BE2C (cell line): ENCODE measurements around the gene IQSEC1.

Experiments used
- DNase-seq: peaks from one replicate; pipeline ENCODE4 v3.0.0-alpha.2; 2020
- H3K27me3 ChIP-seq: fragments of 250-450 bp; sonication (Bioruptor Pico); 2 replicates; pipeline ENCODE4 v1.5.1; 2020; ENCODE audit warnings: mild to moderate bottlenecking
- H3K36me3 ChIP-seq: fragments of 250-450 bp; sonication (Bioruptor Pico); 2 replicates; pipeline ENCODE4 v1.5.1; 2020; ENCODE audit warnings: mild to moderate bottlenecking
- H3K4me1 ChIP-seq: fragments of 250-450 bp; sonication (Bioruptor Pico); 2 replicates; pipeline ENCODE4 v1.5.1; 2020
- H3K4me3 ChIP-seq: 2 replicates; pipeline ENCODE4 v1.5.1; 2011; ENCODE audit warnings: low read depth, low read length
- H3K9me3 ChIP-seq: fragments of 250-450 bp; sonication (Bioruptor Pico); 2 replicates; pipeline ENCODE4 v1.5.1; 2020
- TF ChIP-seq, protein P1 (sequence below): IDR thresholded peaks from 2 replicates; pipeline ENCODE4 v1.5.1; 2012; ENCODE audit warnings: mild to moderate bottlenecking, low read depth, low read length

Gene IQSEC1

DNA sequence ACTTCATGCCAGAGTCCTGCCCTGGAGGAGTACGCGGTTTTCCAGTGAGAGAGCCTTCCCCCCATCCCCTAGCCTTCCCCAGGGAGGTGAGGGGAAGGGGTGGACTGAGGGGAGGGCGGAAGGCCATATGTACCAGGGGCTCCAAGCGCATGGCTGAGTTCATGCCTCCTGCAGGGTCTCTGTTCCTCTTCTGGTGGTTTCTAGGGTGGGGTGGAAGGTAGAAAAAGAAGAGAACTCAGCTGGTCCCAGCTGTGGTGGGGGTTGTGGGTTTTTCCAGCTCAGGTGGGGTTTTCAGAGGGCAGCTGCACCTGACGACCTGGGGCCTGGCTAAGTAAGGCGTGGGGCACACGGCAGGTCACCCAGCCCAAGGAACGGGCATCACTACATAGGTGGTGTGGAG is 10.7 kb upstream of the IQSEC1 start:
- H3K4me1 ChIP-seq, result no peaks in the 10 kb centered on the region
- no peak for DNase-seq
- H3K36me3 ChIP-seq, result no peaks in the 10 kb centered on the region
- H3K9me3 ChIP-seq, result no peaks in the 10 kb centered on the region
- TF ChIP-seq, protein P1, sequence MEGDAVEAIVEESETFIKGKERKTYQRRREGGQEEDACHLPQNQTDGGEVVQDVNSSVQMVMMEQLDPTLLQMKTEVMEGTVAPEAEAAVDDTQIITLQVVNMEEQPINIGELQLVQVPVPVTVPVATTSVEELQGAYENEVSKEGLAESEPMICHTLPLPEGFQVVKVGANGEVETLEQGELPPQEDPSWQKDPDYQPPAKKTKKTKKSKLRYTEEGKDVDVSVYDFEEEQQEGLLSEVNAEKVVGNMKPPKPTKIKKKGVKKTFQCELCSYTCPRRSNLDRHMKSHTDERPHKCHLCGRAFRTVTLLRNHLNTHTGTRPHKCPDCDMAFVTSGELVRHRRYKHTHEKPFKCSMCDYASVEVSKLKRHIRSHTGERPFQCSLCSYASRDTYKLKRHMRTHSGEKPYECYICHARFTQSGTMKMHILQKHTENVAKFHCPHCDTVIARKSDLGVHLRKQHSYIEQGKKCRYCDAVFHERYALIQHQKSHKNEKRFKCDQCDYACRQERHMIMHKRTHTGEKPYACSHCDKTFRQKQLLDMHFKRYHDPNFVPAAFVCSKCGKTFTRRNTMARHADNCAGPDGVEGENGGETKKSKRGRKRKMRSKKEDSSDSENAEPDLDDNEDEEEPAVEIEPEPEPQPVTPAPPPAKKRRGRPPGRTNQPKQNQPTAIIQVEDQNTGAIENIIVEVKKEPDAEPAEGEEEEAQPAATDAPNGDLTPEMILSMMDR, result no peak
- no peaks in the 10 kb centered on the region for H3K27me3 ChIP-seq
- no peak overlapping the region for H3K4me3 ChIP-seq

DNA sequence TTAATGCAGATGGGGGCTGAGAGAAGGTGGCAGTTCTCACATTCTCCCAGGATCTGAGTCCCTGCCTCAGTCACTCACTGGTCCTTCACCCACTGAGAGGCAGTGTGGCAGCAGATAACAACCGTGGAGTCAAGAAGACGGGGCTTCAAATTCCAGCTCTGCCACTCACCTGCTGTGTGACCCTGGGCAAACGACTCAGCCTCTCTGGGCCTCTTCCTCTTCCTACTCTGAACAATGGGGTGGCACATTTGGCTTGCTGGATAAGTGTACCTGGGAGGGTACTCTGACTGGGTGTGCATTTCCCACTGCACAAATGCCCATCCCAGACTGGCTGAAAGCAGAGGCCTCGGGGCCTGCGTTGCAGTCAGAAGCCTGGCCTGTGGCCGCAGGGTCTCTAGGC is 10.0 kb upstream of the IQSEC1 start:
- Histone ChIP-seq H3K27me3 (no peaks in the 10 kb centered on the region), H3K4me1 (no peaks in the 10 kb centered on the region), H3K36me3 (no peaks in the 10 kb centered on the region), H3K9me3 (no peaks in the 10 kb centered on the region), H3K4me3 (no peak overlapping the region)
- no peak for DNase-seq
- TF ChIP-seq, protein P1, result no peak

GRCh38 chr3:13082677-13083076 is 9.4 kb upstream of the IQSEC1 start:
- peaks cover 2% of the 10 kb centered on the region; the same call in 1 of the 2 replicates for H3K4me1 ChIP-seq
- H3K9me3 ChIP-seq, result no peaks in the 10 kb centered on the region
- TF ChIP-seq, protein P1, result no peak
- no peaks in the 10 kb centered on the region for H3K36me3 ChIP-seq
- H3K27me3 ChIP-seq, result no peaks in the 10 kb centered on the region
- H3K4me3 ChIP-seq, result no peak overlapping the region
- DNase-seq, result no peak

DNA sequence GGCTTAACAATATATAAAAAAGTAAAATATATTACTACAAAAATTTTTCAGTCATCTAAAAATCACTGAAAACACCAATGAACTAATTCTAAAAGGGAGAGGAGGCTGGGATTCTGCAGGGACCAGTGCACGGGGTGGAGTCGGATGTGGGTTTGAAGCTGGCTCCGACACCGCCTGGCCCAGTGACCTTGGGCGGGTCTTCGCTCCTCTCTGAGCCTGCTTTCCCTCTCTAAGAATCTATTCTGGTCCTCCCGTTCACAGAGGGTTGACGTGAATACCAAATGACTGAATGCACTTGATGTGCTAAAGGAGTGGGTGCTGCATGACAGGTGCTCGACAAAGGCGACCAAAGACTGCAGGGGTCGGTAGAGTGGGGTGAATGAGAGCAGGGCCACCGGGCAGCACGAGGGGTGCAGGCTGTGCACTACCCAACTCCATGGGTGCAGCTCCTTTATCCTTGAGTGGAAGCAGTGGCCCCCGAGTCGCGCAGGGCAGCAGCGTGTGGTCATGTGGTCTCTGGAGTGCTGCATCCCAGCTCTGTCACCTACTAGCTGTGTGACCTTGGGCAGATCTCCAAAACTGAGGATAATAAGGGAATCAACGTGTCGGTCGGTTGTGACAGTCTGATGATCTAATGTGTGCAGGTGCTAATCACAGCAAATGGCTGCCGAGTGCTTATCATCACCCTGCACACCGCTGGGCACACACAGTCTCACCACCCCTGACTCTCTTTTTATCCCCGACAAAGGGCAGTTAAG is 8.6 kb upstream of the IQSEC1 start:
- Histone ChIP-seq H3K36me3 (no peaks in the 10 kb centered on the region), H3K4me3 (no peak overlapping the region), H3K4me1 (peaks cover 6% of the 10 kb centered on the region; the same call in 1 of the 2 replicates), H3K27me3 (no peaks in the 10 kb centered on the region), H3K9me3 (no peaks in the 10 kb centered on the region)
- TF ChIP-seq, protein P1, result no peak
- DNase-seq, result no peak

DNA sequence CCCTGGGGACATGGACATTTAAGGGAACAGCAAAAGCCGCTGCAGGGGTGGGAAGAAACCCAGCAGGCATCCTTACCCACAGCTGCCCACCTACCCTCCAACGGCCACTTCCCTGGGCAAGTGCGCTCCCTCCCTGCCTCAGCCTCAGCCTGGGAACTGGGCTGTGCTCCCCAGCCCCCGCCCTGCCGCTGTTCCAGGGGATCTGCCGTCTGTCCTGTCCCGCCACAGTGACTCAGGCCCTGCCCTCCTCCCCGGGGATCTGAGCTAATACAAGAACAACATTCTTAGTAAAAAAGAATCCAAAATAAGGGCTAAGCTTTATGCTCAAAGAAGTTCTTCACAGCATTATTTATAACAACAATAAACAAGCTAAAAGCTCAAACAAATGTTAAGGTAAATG is 7.4 kb upstream of the IQSEC1 start:
- Histone ChIP-seq H3K27me3 (no peaks in the 10 kb centered on the region), H3K9me3 (no peaks in the 10 kb centered on the region), H3K36me3 (no peaks in the 10 kb centered on the region), H3K4me3 (no peak overlapping the region), H3K4me1 (peaks cover 6% of the 10 kb centered on the region; the same call in 1 of the 2 replicates)
- no peak for DNase-seq
- TF ChIP-seq, protein P1, result no peak

- no peaks in the 10 kb centered on the region for H3K27me3 ChIP-seq
- DNase-seq, result no peak
- H3K4me3 ChIP-seq, result no peak overlapping the region
- TF ChIP-seq, protein P1, result no peak
- H3K9me3 ChIP-seq, result no peaks in the 10 kb centered on the region
- H3K36me3 ChIP-seq, result no peaks in the 10 kb centered on the region
- H3K4me1 ChIP-seq, result peaks cover 6% of the 10 kb centered on the region; the same call in 1 of the 2 replicates
These were observed 6.8 kb upstream of the IQSEC1 start for GRCh38 chr3:13080026-13080425.
